ENCODE measurements around the gene LRRTM2.

DNA sequence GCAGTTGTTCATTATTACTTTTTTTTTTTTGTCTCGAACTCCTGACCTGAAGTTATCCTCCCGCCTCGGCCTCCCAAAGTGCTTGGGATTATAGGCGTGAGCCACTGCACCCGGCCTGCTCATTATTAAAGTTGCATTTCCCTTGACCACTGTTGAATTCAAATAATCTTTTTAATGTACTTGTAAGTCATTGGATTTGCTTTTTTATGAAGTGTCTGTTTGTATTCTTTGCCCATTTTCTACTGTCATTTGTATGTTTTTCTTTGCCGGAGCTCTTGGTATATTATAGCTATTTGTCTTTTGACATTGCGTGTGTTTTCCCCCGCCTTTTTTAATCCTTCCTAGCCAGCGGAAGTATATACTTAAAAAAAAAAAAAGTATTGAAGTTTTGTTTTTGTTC is 22.0 kb downstream of the LRRTM2 start:
- TF ChIP-seq, protein P1, sequence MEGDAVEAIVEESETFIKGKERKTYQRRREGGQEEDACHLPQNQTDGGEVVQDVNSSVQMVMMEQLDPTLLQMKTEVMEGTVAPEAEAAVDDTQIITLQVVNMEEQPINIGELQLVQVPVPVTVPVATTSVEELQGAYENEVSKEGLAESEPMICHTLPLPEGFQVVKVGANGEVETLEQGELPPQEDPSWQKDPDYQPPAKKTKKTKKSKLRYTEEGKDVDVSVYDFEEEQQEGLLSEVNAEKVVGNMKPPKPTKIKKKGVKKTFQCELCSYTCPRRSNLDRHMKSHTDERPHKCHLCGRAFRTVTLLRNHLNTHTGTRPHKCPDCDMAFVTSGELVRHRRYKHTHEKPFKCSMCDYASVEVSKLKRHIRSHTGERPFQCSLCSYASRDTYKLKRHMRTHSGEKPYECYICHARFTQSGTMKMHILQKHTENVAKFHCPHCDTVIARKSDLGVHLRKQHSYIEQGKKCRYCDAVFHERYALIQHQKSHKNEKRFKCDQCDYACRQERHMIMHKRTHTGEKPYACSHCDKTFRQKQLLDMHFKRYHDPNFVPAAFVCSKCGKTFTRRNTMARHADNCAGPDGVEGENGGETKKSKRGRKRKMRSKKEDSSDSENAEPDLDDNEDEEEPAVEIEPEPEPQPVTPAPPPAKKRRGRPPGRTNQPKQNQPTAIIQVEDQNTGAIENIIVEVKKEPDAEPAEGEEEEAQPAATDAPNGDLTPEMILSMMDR (IDR thresholded peaks at IDR 0.05): no peak
- no peak for TF ChIP-seq POLR2A (IDR thresholded peaks at IDR 0.05)

Data from tibial nerve (tissue), 3 donors.